ENCODE results near the gene CCR7. TPM values are rescaled to one million over a fixed set of nuclear protein-coding genes. Genes with fewer than 3 reads are reported as not detected.

CCR7 gene
- total and polyA plus RNA-seq, 7 donors = 0.08 to 0.24 (median 0.20) TPM; not detected in 1

Other genes starting within 250 kb of the CCR7 start
- gene GJD3, start 200.7 kb downstream of the CCR7 start, total RNA-seq = 1 to 10 TPM in 2 of 4 donors, under 1 TPM in 2; 0.34 to 1.4 (median 0.82) TPM
- under 1 TPM in 2 of 3 donors, not detected in 1; 0.17 to 0.25 TPM for gene GJD3, start 200.7 kb downstream of the CCR7 start, polyA plus RNA-seq
- under 1 TPM; 0.15 to 0.84 (median 0.46) TPM for gene TOP2A, start 147.6 kb downstream of the CCR7 start, total RNA-seq
- under 1 TPM in 2 of 3 donors, not detected in 1; 0.14 to 0.18 TPM for gene TOP2A, start 147.6 kb downstream of the CCR7 start, polyA plus RNA-seq
- 100 to 1,000 TPM in 2 of 4 donors, 10 to 100 TPM in 2; 64.8 to 106 (median 87.9) TPM for gene IGFBP4, start 122.0 kb downstream of the CCR7 start, total RNA-seq
- gene IGFBP4, start 122.0 kb downstream of the CCR7 start, polyA plus RNA-seq = 10 to 100 TPM; 44.2 to 65.1 (median 49.0) TPM
- gene TNS4, start 63.8 kb downstream of the CCR7 start, total RNA-seq = under 1 TPM in 1 of 4 donors, not detected in 3; 0.06 TPM
- under 1 TPM in 1 of 3 donors, not detected in 2; 0.04 TPM for gene TNS4, start 63.8 kb downstream of the CCR7 start, polyA plus RNA-seq
- 10 to 100 TPM; 49.6 to 64.7 (median 61.6) TPM for gene SMARCE1, start 82.3 kb upstream of the CCR7 start, total RNA-seq
- gene SMARCE1, start 82.3 kb upstream of the CCR7 start, polyA plus RNA-seq = 10 to 100 TPM; 55.6 to 59.9 (median 55.9) TPM
- under 1 TPM in 1 of 4 donors, not detected in 3; 0.32 TPM for gene KRT222, start 99.7 kb upstream of the CCR7 start, total RNA-seq
- under 1 TPM; 0.08 to 0.37 (median 0.09) TPM for gene KRT222, start 99.7 kb upstream of the CCR7 start, polyA plus RNA-seq
- gene KRT24, start 138.3 kb upstream of the CCR7 start, total RNA-seq = not detected
- not detected for gene KRT24, start 138.3 kb upstream of the CCR7 start, polyA plus RNA-seq
- not detected for gene KRT25, start 189.9 kb upstream of the CCR7 start, total RNA-seq
- gene KRT25, start 189.9 kb upstream of the CCR7 start, polyA plus RNA-seq = under 1 TPM in 1 of 3 donors, not detected in 2; 0.03 TPM
- not detected for gene KRT26, start 206.7 kb upstream of the CCR7 start, total RNA-seq
- gene KRT26, start 206.7 kb upstream of the CCR7 start, polyA plus RNA-seq = not detected
- gene KRT27, start 217.1 kb upstream of the CCR7 start, total RNA-seq = not detected
- under 1 TPM in 1 of 3 donors, not detected in 2; 0.01 TPM for gene KRT27, start 217.1 kb upstream of the CCR7 start, polyA plus RNA-seq
- not detected for gene KRT28, start 234.5 kb upstream of the CCR7 start, total RNA-seq
- gene KRT28, start 234.5 kb upstream of the CCR7 start, polyA plus RNA-seq = not detected